H1 (cell line): ENCODE data around the gene KMT2E. TPM values are rescaled to one million over a fixed set of nuclear protein-coding genes. Genes with fewer than 3 reads are reported as not detected.

Experiments
- CTCF ChIA-PET: fragments of 300-600 bp; sonication (Branson Sonifier 250); formaldehyde crosslinking; loops from one replicate; lab custom pipeline; 2021; ENCODE audit not compliant: partially characterized antibody; lab: Charles Lee
- POLR2A ChIA-PET: fragments of 300-600 bp; sonication (Branson Sonifier 250); formaldehyde crosslinking; loops from one replicate; lab custom pipeline; 2021; ENCODE audit warnings: inconsistent platforms; ENCODE audit not compliant: partially characterized antibody; lab: Charles Lee
- DNase-seq, 2 experiments: peaks; one replicate each; pipeline versions ENCODE4 v3.0.0 to v3.0.0-alpha.2; 2010 to 2022; ENCODE audit warnings: low spot score in 2 of 2, low read depth in 1 of 2, mixed read lengths in 1 of 2
- FAIRE-seq: peaks from 2 replicates; lab custom pipeline; 2011; peaks lifted over from hg19 to GRCh38; lab: Jason Lieb, UNC
- H2AFZ ChIP-seq: 2 replicates; pipeline ENCODE4 v1.8.1; 2012; ENCODE audit warnings: low read length, inconsistent platforms
- H2AK5ac ChIP-seq: 2 replicates; pipeline ENCODE4 v1.6.1; 2013; ENCODE audit warnings: low read depth, low read length
- H2BK120ac ChIP-seq: replicated peaks from 2 replicates; pipeline ENCODE3; 2013; ENCODE audit warnings: low read depth, low read length, inconsistent platforms
- H2BK12ac ChIP-seq: 2 replicates; pipeline ENCODE4 v1.6.1; 2013; ENCODE audit warnings: low read depth, low read length
- H2BK15ac ChIP-seq: 2 replicates; pipeline ENCODE4 v1.6.1; 2013; ENCODE audit warnings: low read length
- H2BK20ac ChIP-seq: 2 replicates; pipeline ENCODE4 v1.6.1; 2013; ENCODE audit warnings: low read length
- H2BK5ac ChIP-seq: 2 replicates; pipeline ENCODE4 v1.6.1; 2013; ENCODE audit warnings: low read depth, low read length
- H3K14ac ChIP-seq: 2 replicates; pipeline ENCODE4 v1.6.1; 2013; ENCODE audit warnings: inconsistent platforms; ENCODE audit not compliant: insufficient read length
- H3K18ac ChIP-seq: 2 replicates; pipeline ENCODE4 v1.6.1; 2013; ENCODE audit warnings: low read length; ENCODE audit errors: extremely low read depth
- H3K23ac ChIP-seq: 2 replicates; pipeline ENCODE4 v1.6.1; 2013; ENCODE audit warnings: inconsistent platforms; ENCODE audit not compliant: insufficient read length
- H3K23me2 ChIP-seq: 2 replicates; pipeline ENCODE4 v1.6.1; 2013; ENCODE audit warnings: low read depth, low read length
- H3K27ac ChIP-seq: 2 replicates; pipeline ENCODE4 v1.6.1; 2011; ENCODE audit warnings: low read depth, low read length, inconsistent platforms
- H3K27me3 ChIP-seq, 4 experiments: replicated peaks in 1 of 4; 1 replicate in 1 of 4; 2 replicates in 3 of 4; pipeline versions ENCODE4 v1.6.1 to v1.8.1; 2011 to 2013; ENCODE audit warnings: low read length in 3 of 4, mild to moderate bottlenecking in 3 of 4, inconsistent platforms in 2 of 4, mixed read lengths in 2 of 4, moderate library complexity in 1 of 4; ENCODE audit not compliant: control insufficient read depth in 3 of 4, insufficient read depth in 3 of 4; ENCODE audit errors: extremely low read depth in 1 of 4
- H3K36me3 ChIP-seq, 4 experiments: 2 replicates each; pipeline versions ENCODE4 v1.6.1 to v1.8.1; 2011 to 2013; ENCODE audit warnings: mild to moderate bottlenecking in 4 of 4, low read length in 3 of 4, moderate library complexity in 2 of 4, control low read depth in 1 of 4, inconsistent platforms in 1 of 4; ENCODE audit not compliant: insufficient read depth in 4 of 4, control insufficient read depth in 2 of 4
- H3K4ac ChIP-seq: replicated peaks from 2 replicates; pipeline ENCODE3; 2013; ENCODE audit warnings: low read length, low read depth, mixed read lengths, inconsistent platforms; ENCODE audit not compliant: insufficient read length
- H3K4me1 ChIP-seq, 4 experiments: replicated peaks in 1 of 4; 1 replicate in 1 of 4; 2 replicates in 3 of 4; pipeline versions ENCODE4 v1.6.1 to v1.8.1; 2011 to 2013; ENCODE audit warnings: low read length in 3 of 4, inconsistent platforms in 2 of 4, mixed read lengths in 1 of 4; ENCODE audit not compliant: insufficient read depth in 4 of 4, control insufficient read depth in 3 of 4
- H3K4me2 ChIP-seq, 2 experiments: 2 replicates each; pipeline versions ENCODE4 v1.6.1 to v1.8.1; 2011 to 2013; ENCODE audit warnings: low read depth in 2 of 2, low read length in 2 of 2, control low read depth in 1 of 2, inconsistent platforms in 1 of 2, mild to moderate bottlenecking in 1 of 2; ENCODE audit not compliant: insufficient read depth in 1 of 2
- H3K4me3 ChIP-seq, 4 experiments: fragments of 200-600, 300-600 bp in 1 of 4; sonication (generic), shearing (Covaris generic), sonication (Bioruptor Twin) in 1 of 4; 2 replicates each; pipeline versions ENCODE4 v1.5.1 to v1.8.1; 2011 to 2016; ENCODE audit warnings: low read length in 4 of 4, low read depth in 3 of 4, control low read depth in 2 of 4, inconsistent platforms in 2 of 4, mild to moderate bottlenecking in 2 of 4, mixed read lengths in 1 of 4, moderate library complexity in 1 of 4; ENCODE audit not compliant: insufficient read depth in 2 of 4; ENCODE audit errors: extremely low read depth in 1 of 4
- H3K56ac ChIP-seq: replicated peaks from 2 replicates; pipeline ENCODE3; 2013; ENCODE audit warnings: low read depth, mild to moderate bottlenecking, mixed read lengths, low read length, inconsistent platforms; ENCODE audit not compliant: insufficient read length
- H3K79me1 ChIP-seq: 2 replicates; pipeline ENCODE4 v1.6.1; 2013; ENCODE audit warnings: low read depth, low read length, control low read depth
- H3K79me2 ChIP-seq, 2 experiments: 2 replicates each; pipeline versions ENCODE4 v1.6.1 to v1.8.1; 2012 to 2013; ENCODE audit warnings: low read length in 2 of 2, mild to moderate bottlenecking in 2 of 2, inconsistent platforms in 1 of 2; ENCODE audit not compliant: insufficient read depth in 2 of 2, control insufficient read depth in 1 of 2
- H3K9ac ChIP-seq, 4 experiments: replicated peaks in 1 of 4; 1 replicate in 1 of 4; 2 replicates in 3 of 4; pipeline versions ENCODE4 v1.6.1 to v1.8.1; 2011 to 2013; ENCODE audit warnings: low read depth in 3 of 4, low read length in 3 of 4, control low read depth in 2 of 4, mild to moderate bottlenecking in 2 of 4, moderate library complexity in 2 of 4, inconsistent platforms in 1 of 4; ENCODE audit errors: extremely low read depth in 1 of 4
- H3K9me3 ChIP-seq, 2 experiments: 2 replicates each; pipeline versions ENCODE4 v1.6.1 to v1.8.1; 2012 to 2013; ENCODE audit warnings: mild to moderate bottlenecking in 2 of 2, moderate library complexity in 2 of 2, control low read depth in 1 of 2, inconsistent platforms in 1 of 2, low read depth in 1 of 2, low read length in 1 of 2, mixed read lengths in 1 of 2; ENCODE audit not compliant: insufficient read depth in 2 of 2
- H4K20me1 ChIP-seq, 2 experiments: replicated peaks in 1 of 2; 2 replicates each; pipeline versions ENCODE3 to v1.8.1; 2011 to 2013; ENCODE audit warnings: inconsistent platforms in 2 of 2, low read length in 2 of 2, mild to moderate bottlenecking in 1 of 2; ENCODE audit not compliant: insufficient read depth in 2 of 2, control insufficient read depth in 1 of 2
- H4K5ac ChIP-seq: 2 replicates; pipeline ENCODE4 v1.6.1; 2013; ENCODE audit warnings: low read length, low read depth, mixed read lengths, inconsistent platforms; ENCODE audit not compliant: insufficient read length
- H4K8ac ChIP-seq: 2 replicates; pipeline ENCODE4 v1.8.0; 2013; ENCODE audit warnings: mild to moderate bottlenecking, moderate library complexity, low read length, inconsistent platforms; ENCODE audit not compliant: insufficient read depth; ENCODE audit errors: extremely low read depth
- H4K91ac ChIP-seq: replicated peaks from 2 replicates; pipeline ENCODE3; 2013; ENCODE audit warnings: low read length, mixed read lengths, inconsistent platforms; ENCODE audit not compliant: insufficient read length
- CTBP2 ChIP-seq: IDR thresholded peaks from 2 replicates; pipeline ENCODE4 v1.7.0; 2011; ENCODE audit warnings: borderline replicate concordance, mild to moderate bottlenecking, moderate library complexity, mixed read lengths, low read length; ENCODE audit not compliant: insufficient read depth, insufficient read length
- KDM4A ChIP-seq: IDR thresholded peaks from one replicate; pipeline ENCODE4 v1.7.1; 2012; ENCODE audit warnings: low read depth, mild to moderate bottlenecking, moderate library complexity, low read length, inconsistent platforms; ENCODE audit not compliant: severe bottlenecking
- NANOG ChIP-seq: IDR thresholded peaks from 2 replicates; pipeline ENCODE4 v1.6.1; 2011; ENCODE audit warnings: low read length, low read depth, mild to moderate bottlenecking, inconsistent platforms; ENCODE audit not compliant: insufficient read depth, poor library complexity, severe bottlenecking
- RBBP5 ChIP-seq: IDR thresholded peaks from 2 replicates; pipeline ENCODE4 v1.7.1; 2012; ENCODE audit warnings: low read depth, mild to moderate bottlenecking, inconsistent platforms, low read length, moderate library complexity, borderline replicate concordance
- SIX5 ChIP-seq: IDR thresholded peaks from 2 replicates; pipeline ENCODE4 v1.6.1; 2011; ENCODE audit warnings: mild to moderate bottlenecking, low read depth, low read length
- SP1 ChIP-seq: IDR thresholded peaks from 2 replicates; pipeline ENCODE4 v1.6.1; 2011; ENCODE audit warnings: low read depth, low read length
- SP4 ChIP-seq: IDR thresholded peaks from 2 replicates; pipeline ENCODE4 v1.6.1; 2012; ENCODE audit warnings: low read length, inconsistent platforms
- WGBS, 2 experiments: shearing (Covaris generic) in 1 of 2; methylation state at CpG; one replicate each; pipeline versions ENCODE4 v1.1.6 to v1.1.7; 2013 to 2015; ENCODE audit warnings: low lambda C conversion rate in 2 of 2, mixed read lengths in 2 of 2, inconsistent platforms in 1 of 2, low coverage in 1 of 2, missing lambda C conversion rate in 1 of 2; ENCODE audit not compliant: insufficient replicate concordance in 2 of 2, insufficient coverage in 1 of 2, insufficient read length in 1 of 2; ENCODE audit errors: extremely low coverage in 1 of 2, missing lambda C conversion rate in 1 of 2; 5-methylcytosine and 5-hydroxymethylcytosine counted together
- polyA plus RNA-seq, 7 experiments: library from polyadenylated mRNA; depleted of rRNA in 3 of 7; stranded (reverse) in 5 of 7; unstranded in 2 of 7; fragments of >200 nt in 5 of 7; fragments of 200-250 nt in 2 of 7; gene quantifications; 1 replicate in 5 of 7; 2 replicates in 1 of 7; 4 replicates in 1 of 7; pipeline versions ENCODE4 v1.2.1 to v1.2.3, GENCODE V29; 2011 to 2013; ENCODE audit warnings: missing spikeins in 2 of 7, mixed read lengths in 2 of 7
- total RNA-seq: library from RNA; stranded (reverse); fragmentation: NEBNext Ultra II Directional; extraction: Animal tissue kit (Norgen Biotek cat#: 25700); gene quantifications from 2 replicates; pipeline ENCODE4 v1.2.1, GENCODE V29; 2021
- TF ChIP-seq, protein P1 (sequence below): IDR thresholded peaks from 2 replicates; pipeline ENCODE4 v1.6.1; 2012; ENCODE audit warnings: inconsistent platforms
- TF ChIP-seq, protein P2 (sequence below): IDR thresholded peaks from 2 replicates; pipeline ENCODE4 v1.6.1; 2012; ENCODE audit warnings: inconsistent platforms

The KMT2E gene
- total and polyA plus RNA-seq, 2 of the 8 experiments (the other 6 are each of a cell fraction or from before 2014, with no cell fraction given) = 10.9 to 45.0 TPM

- H3K56ac ChIP-seq = no peak overlapping the region
- no peaks in the 10 kb centered on the region for H3K79me1 ChIP-seq
- 88% methylated on average over 6 of the region's 6 CpGs; no CpG with 5 or more reads in 1 of the 2 experiments for WGBS, 2 experiments
These were observed 65.3 kb downstream of the KMT2E start for GRCh38 chr7:105079348-105079747.

More at GRCh38 chr7:105079348-105079747, 65.3 kb downstream of the KMT2E start:
- no peak overlapping the region for H3K14ac ChIP-seq
- H3K4me3 ChIP-seq = no peak overlapping the region
- no peak overlapping the region for H3K4me2 ChIP-seq
- no peak for FAIRE-seq
- H2BK5ac ChIP-seq = no peak overlapping the region
- no peak overlapping the region for H2BK15ac ChIP-seq
- H3K27me3 ChIP-seq = no peaks in the 10 kb centered on the region
- no peak overlapping the region for H2AK5ac ChIP-seq
- H3K18ac ChIP-seq = no peak overlapping the region
- no peak overlapping the region for H3K4ac ChIP-seq
- no peak overlapping the region for H4K5ac ChIP-seq
- no peak overlapping the region for H3K9ac ChIP-seq
- H3K36me3 ChIP-seq = peaks cover 16 to 92% (median 49%) of the 10 kb centered on the region in 4 experiments
- no peak overlapping the region for H2AFZ ChIP-seq
- H3K4me1 ChIP-seq = no peaks in the 10 kb centered on the region
- ChIA-PET POLR2A (no interaction called here), CTCF (interaction anchor here (0.9 to 1.7 kb wide), 4 partner anchors 7 to 196 kb away, joined by 3 to 5 read pairs (median 4); no protein-coding TSS in a partner anchor)
- H3K23ac ChIP-seq = no peak overlapping the region
- no peaks in the 10 kb centered on the region for H3K9me3 ChIP-seq
- H2BK20ac ChIP-seq = no peak overlapping the region
- H3K27ac ChIP-seq = no peak overlapping the region
- H4K20me1 ChIP-seq = peaks cover 0 to 2% of the 10 kb centered on the region in 2 experiments
- no peaks in the 10 kb centered on the region; the same call in 1 of the 2 replicates for H3K23me2 ChIP-seq
- no peak overlapping the region for H4K8ac ChIP-seq
- DNase-seq = no peak
- no peak for TF ChIP-seq KDM4A
- TF ChIP-seq, protein P1, sequence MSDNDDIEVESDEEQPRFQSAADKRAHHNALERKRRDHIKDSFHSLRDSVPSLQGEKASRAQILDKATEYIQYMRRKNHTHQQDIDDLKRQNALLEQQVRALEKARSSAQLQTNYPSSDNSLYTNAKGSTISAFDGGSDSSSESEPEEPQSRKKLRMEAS = no peak
- no peak for TF ChIP-seq SP1
- no peak for TF ChIP-seq CTBP2
- no peak for TF ChIP-seq SP4
- TF ChIP-seq RBBP5 = no peak
- no peak for TF ChIP-seq NANOG
- no peak for TF ChIP-seq SIX5
- TF ChIP-seq, protein P2, sequence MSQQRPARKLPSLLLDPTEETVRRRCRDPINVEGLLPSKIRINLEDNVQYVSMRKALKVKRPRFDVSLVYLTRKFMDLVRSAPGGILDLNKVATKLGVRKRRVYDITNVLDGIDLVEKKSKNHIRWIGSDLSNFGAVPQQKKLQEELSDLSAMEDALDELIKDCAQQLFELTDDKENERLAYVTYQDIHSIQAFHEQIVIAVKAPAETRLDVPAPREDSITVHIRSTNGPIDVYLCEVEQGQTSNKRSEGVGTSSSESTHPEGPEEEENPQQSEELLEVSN = no peak
- H4K91ac ChIP-seq = no peak overlapping the region
- no peak overlapping the region for H2BK12ac ChIP-seq
- H2BK120ac ChIP-seq = no peak overlapping the region
- H3K79me2 ChIP-seq = no peaks in the 10 kb centered on the region
